Stimulated activated CD4-positive, alpha-beta T cell treated with anti-CD3 and anti-CD28 coated beads, TNF-alpha, amount 100 ng/mL, for 24 hours (primary cell): Measurements from ENCODE around the gene ZNF785.
"Not testable (repeated sequence)": the region's sequence is repeated elsewhere in the genome, so short reads cannot be mapped to it uniquely, and the experiment has no call there.

Source experiments
- DNase-seq, 3 experiments: peaks; one replicate each; pipeline ENCODE4 v3.0.0-alpha.2; 2020; ENCODE audit warnings: low read depth in 3 of 3

Gene ZNF785

GRCh38 chr16:30602616-30603277 lies 17.2 kb upstream of the ZNF785 start:
- DNase-seq, result no peak

- no peak for DNase-seq
Measured at GRCh38 chr16:30601966-30602365, 16.5 kb upstream of the ZNF785 start.

- no peak for DNase-seq
Measured at GRCh38 chr16:30600929-30601328, 15.4 kb upstream of the ZNF785 start.

GRCh38 chr16:30600215-30600614 lies 14.7 kb upstream of the ZNF785 start:
- no peak for DNase-seq

GRCh38 chr16:30592871-30593270 lies 7.4 kb upstream of the ZNF785 start:
- no peak for DNase-seq

- DNase-seq, result not testable (repeated sequence)
Measured at GRCh38 chr16:30590869-30591268, 5.4 kb upstream of the ZNF785 start.

GRCh38 chr16:30589582-30589981 lies 4.1 kb upstream of the ZNF785 start:
- not testable (repeated sequence) for DNase-seq

GRCh38 chr16:30588651-30589050 lies 3.2 kb upstream of the ZNF785 start:
- DNase-seq, result no peak

GRCh38 chr16:30585022-30585399 lies 486 bp downstream of the ZNF785 start:
- peak in 1 of 3 experiments; percentile 17 for DNase-seq

- DNase-seq, result no peak
Measured at GRCh38 chr16:30582611-30583340, 2.7 kb downstream of the ZNF785 start.

- DNase-seq, result no peak
Measured at GRCh38 chr16:30581457-30581856, 4.0 kb downstream of the ZNF785 start.

- DNase-seq, result no peak
Measured at GRCh38 chr16:30574678-30575077, 10.8 kb downstream of the ZNF785 start.

- peak; percentile 86 to 91 (median 86) for DNase-seq
Measured at GRCh38 chr16:30571445-30572322, 13.8 kb downstream of the ZNF785 start, which contains the start of gene ZNF688. Gene ZNF688, minus strand, starts transcription at chr16:30571714. Its CDS starts 85 bp downstream, at chr16:30571629.

- no peak for DNase-seq
Measured at GRCh38 chr16:30570636-30571444, 14.7 kb downstream of the ZNF785 start.

GRCh38 chr16:30569746-30570635 lies 15.5 kb downstream of the ZNF785 start:
- no peak for DNase-seq

- DNase-seq, result no peak
Measured at GRCh38 chr16:30569281-30569680, 16.2 kb downstream of the ZNF785 start.

GRCh38 chr16:30567991-30568638 lies 17.4 kb downstream of the ZNF785 start:
- DNase-seq, result no peak

- peak; percentile 32 to 65 (median 62) for DNase-seq
Measured at GRCh38 chr16:30567160-30567990, 18.1 kb downstream of the ZNF785 start.

- no peak for DNase-seq
Measured at GRCh38 chr16:30566531-30566930, 19.0 kb downstream of the ZNF785 start.
